Brain microvascular endothelial cell (primary cell): ENCODE measurements around the gene ADGRG6.

Experiments
- DNase-seq: peaks from one replicate; pipeline ENCODE4 v3.0.0-alpha.2; 2020
- H3K27ac ChIP-seq: fragments of 250-450 bp; sonication (Bioruptor Pico); 2 replicates; pipeline ENCODE4 v1.5.1; 2020; ENCODE audit warnings: mild to moderate bottlenecking, moderate library complexity
- H3K27me3 ChIP-seq: fragments of 250-450 bp; sonication (Bioruptor Pico); replicated peaks from 2 replicates; pipeline ENCODE4 v1.5.1; 2020; ENCODE audit warnings: mild to moderate bottlenecking
- H3K36me3 ChIP-seq: fragments of 250-450 bp; sonication (Bioruptor Pico); replicated peaks from 2 replicates; pipeline ENCODE4 v1.5.1; 2020; ENCODE audit warnings: mild to moderate bottlenecking
- H3K4me3 ChIP-seq: 2 replicates; pipeline ENCODE4 v1.5.1; 2011; ENCODE audit warnings: low read depth, mild to moderate bottlenecking, control low read depth, low read length, moderate library complexity
- CTCF ChIP-seq: IDR thresholded peaks from 2 replicates; pipeline ENCODE4 v1.5.1; 2011; ENCODE audit warnings: low read depth, mild to moderate bottlenecking, moderate library complexity, low read length, control low read depth, inconsistent platforms; ENCODE audit errors: missing control alignments
- in situ Hi-C: cut with HindIII; loops from 2 replicates; pipeline ENCODE4 v1.10.0; 2017; ENCODE audit warnings: low sequenced_read_pairs, low pct_ligation_motif_present

Gene ADGRG6

GRCh38 chr6:142429195-142429594 is 127.4 kb downstream of the ADGRG6 start:
- no peak for TF ChIP-seq CTCF
- in situ Hi-C loops = no loop called here
- H3K4me3 ChIP-seq = no peak overlapping the region
- no peak for DNase-seq
- no peaks in the 10 kb centered on the region for H3K36me3 ChIP-seq
- H3K27ac ChIP-seq = no peak overlapping the region
- no peaks in the 10 kb centered on the region for H3K27me3 ChIP-seq

DNA sequence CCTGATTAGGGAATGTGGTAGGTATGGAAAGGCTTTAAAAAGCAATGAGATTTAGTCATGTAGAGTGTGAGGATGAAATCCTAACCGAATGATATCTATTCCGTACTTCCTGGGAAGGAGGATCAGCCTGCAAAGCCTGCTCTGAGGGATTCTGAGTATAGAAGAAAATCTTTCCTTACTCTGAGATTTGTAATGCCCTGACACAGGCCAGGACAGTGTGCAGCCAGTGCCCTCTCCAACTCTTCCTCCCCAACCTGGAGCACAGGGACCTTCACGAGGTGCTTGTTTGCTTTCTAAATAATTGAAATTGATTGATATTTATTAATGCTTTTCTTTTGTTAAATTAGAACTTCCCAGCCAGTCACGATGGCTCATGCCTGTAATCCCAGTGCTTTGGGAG is 131.6 kb downstream of the ADGRG6 start:
- Histone ChIP-seq H3K27me3 (no peaks in the 10 kb centered on the region), H3K27ac (no peak overlapping the region), H3K4me3 (no peak overlapping the region), H3K36me3 (no peaks in the 10 kb centered on the region)
- DNase-seq = no peak
- in situ Hi-C loops = no loop called here
- no peak for TF ChIP-seq CTCF

DNA sequence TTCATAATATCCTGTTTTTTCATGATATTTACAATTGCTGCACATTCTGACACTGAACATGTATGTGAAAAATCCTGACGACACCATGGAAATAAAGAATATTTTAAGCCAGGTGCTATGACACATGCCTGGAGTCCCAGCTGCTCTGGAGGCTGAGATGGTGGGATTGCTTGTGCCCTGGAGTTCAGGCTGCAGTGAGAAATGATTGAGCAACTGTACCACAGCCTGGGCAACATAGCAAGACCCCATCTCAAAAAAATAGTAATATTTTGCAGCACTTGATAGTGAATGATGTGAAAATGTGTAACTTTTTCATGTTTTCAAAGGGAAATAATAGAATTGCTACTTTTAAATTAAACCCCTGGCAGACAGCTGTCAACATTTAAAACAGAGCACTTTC is 137.1 kb downstream of the ADGRG6 start:
- Histone ChIP-seq H3K27ac (no peak overlapping the region), H3K27me3 (no peaks in the 10 kb centered on the region), H3K4me3 (no peak overlapping the region), H3K36me3 (no peaks in the 10 kb centered on the region)
- DNase-seq = no peak
- in situ Hi-C loops = no loop called here
- no peak for TF ChIP-seq CTCF

DNA sequence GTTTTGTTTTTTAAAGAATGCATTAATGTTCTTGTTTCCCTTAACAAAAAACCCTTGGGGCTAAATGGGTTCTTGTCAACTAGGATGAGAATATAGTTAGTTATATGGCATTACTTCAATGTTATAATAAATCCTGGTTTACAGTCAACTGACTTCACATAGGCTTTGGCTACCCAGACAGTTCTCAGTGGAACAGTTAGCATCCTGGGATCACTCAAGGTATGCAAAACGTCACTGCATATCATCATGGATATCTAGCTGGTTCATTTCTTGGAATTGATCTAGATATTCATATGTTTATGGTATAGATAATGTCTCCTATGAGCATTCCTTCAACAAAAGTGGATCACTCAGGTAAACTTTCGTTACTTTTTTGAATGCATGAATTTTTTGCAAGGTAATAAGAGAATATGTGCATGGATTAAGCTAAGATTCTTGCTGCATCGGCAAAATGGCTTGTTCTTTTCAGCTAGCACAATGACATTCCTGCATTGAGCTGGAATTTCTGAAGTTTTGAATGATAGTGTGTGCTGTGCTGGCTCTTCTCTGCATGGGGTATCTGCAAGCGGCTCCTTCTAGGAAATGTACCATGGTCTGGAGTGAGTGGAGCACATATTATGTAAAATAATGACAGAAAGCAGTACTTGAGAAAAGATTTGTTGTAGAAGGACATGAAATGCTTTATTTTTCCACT is 138.9 kb downstream of the ADGRG6 start:
- in situ Hi-C loops = no loop called here
- H3K36me3 ChIP-seq = no peaks in the 10 kb centered on the region
- DNase-seq = no peak
- H3K27me3 ChIP-seq = no peaks in the 10 kb centered on the region
- H3K4me3 ChIP-seq = no peak overlapping the region
- H3K27ac ChIP-seq = no peak overlapping the region
- TF ChIP-seq CTCF = no peak

DNA sequence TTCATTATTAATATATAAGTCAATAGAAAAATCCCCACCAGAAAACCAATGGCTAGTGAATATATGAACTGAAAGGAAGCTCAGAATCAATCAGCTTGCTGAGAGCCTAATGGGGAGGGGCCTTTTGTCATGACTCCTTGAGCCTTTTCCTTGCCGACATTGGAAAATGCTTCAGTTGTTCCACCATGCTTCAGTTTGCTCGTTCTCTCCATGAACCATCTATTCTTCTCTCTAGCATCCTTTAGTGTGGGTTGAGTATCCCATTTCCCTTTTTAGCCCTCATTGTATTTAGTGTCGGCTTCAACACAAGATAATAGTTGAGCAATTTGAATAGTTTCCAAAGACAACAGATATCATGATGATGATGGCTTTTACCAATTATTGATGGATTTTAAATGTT is 139.9 kb downstream of the ADGRG6 start:
- in situ Hi-C loops = no loop called here
- H3K36me3 ChIP-seq = no peaks in the 10 kb centered on the region
- no peaks in the 10 kb centered on the region for H3K27me3 ChIP-seq
- DNase-seq = no peak
- TF ChIP-seq CTCF = no peak
- no peak overlapping the region for H3K27ac ChIP-seq
- H3K4me3 ChIP-seq = no peak overlapping the region

DNA sequence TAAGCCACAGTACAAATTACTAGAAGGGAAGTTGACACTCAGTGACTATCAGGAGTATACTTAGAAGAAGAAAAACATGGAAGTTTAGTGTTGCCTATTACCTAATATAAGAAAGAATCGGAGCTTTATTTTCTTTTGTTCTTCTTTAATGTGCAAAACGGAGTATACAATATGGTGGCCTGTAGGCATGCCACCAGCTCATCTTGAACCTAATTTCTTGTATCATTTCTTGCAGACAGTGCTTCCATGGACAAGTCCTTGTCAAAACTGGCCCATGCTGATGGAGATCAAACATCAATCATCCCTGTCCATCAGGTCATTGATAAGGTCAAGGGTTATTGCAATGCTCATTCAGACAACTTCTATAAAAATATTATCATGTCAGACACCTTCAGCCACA is 141.3 kb downstream of the ADGRG6 start:
- DNase-seq = no peak
- H3K4me3 ChIP-seq = no peak overlapping the region
- in situ Hi-C loops = no loop called here
- H3K36me3 ChIP-seq = no peaks in the 10 kb centered on the region
- no peak for TF ChIP-seq CTCF
- no peaks in the 10 kb centered on the region for H3K27me3 ChIP-seq
- H3K27ac ChIP-seq = no peak overlapping the region
